HEK293 (cell line): Measurements from ENCODE around the gene OR52K1.

Experiments used
- SETDB1 ChIP-seq: IDR thresholded peaks from one replicate; pipeline ENCODE4 v1.6.1; 2017; ENCODE audit warnings: mild to moderate bottlenecking, low read length, moderate library complexity, mixed read lengths; ENCODE audit not compliant: insufficient read length
- ZNF132 ChIP-seq: fragments of 450-650 bp; formaldehyde crosslinking; IDR thresholded peaks from 2 replicates; pipeline ENCODE4 v1.5.1; 2017; ENCODE audit warnings: missing biosample characterization, missing genetic modification characterization, borderline replicate concordance
- ZNF302 ChIP-seq: fragments of 450-650 bp; formaldehyde crosslinking; IDR thresholded peaks from 2 replicates; pipeline ENCODE4 v1.5.1; 2016; ENCODE audit warnings: missing biosample characterization, missing genetic modification characterization, low read depth
- ZNF350 ChIP-seq: fragments of 450-650 bp; formaldehyde crosslinking; IDR thresholded peaks from 2 replicates; pipeline ENCODE4 v1.5.0; 2017; ENCODE audit warnings: missing biosample characterization, mild to moderate bottlenecking, missing genetic modification characterization
- ZNF366 ChIP-seq: fragments of 450-650 bp; formaldehyde crosslinking; conservative IDR thresholded peaks from 2 replicates; pipeline ENCODE4 v1.5.1; 2016; ENCODE audit warnings: missing biosample characterization, missing genetic modification characterization
- ZNF621 ChIP-seq: fragments of 450-650 bp; formaldehyde crosslinking; IDR thresholded peaks from 2 replicates; pipeline ENCODE4 v1.5.1; 2017; ENCODE audit warnings: missing biosample characterization, missing genetic modification characterization
- ZNF843 ChIP-seq: fragments of 450-650 bp; formaldehyde crosslinking; IDR thresholded peaks from 2 replicates; pipeline ENCODE4 v1.5.1; 2016; ENCODE audit warnings: missing biosample characterization, missing genetic modification characterization
- TF ChIP-seq, protein P1 (sequence below): fragments of 450-650 bp; formaldehyde crosslinking; IDR thresholded peaks from 2 replicates; pipeline ENCODE4 v1.5.1; 2016; ENCODE audit warnings: missing biosample characterization, missing genetic modification characterization

DNA sequence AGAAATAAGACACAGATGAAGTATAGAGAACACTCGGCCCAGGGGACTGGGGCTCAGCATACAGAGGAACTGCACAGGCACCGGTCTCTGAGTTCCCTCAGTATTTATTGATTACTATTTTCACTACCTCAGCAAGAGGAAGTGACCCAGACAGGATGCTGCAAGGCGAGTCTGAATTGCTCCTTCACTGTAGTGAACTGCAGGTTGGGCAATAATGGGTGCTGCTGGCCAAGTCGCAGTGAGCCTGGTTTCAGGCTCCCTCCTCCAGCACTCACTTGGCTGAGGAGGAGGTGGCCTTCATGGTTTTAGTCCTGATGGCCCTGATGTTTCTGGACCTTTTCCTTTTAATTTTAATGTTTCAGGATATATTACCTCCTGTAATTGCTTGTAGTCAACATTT is 22.9 kb upstream of the OR52K1 start:
- no peak for TF ChIP-seq ZNF302
- TF ChIP-seq, protein P1, sequence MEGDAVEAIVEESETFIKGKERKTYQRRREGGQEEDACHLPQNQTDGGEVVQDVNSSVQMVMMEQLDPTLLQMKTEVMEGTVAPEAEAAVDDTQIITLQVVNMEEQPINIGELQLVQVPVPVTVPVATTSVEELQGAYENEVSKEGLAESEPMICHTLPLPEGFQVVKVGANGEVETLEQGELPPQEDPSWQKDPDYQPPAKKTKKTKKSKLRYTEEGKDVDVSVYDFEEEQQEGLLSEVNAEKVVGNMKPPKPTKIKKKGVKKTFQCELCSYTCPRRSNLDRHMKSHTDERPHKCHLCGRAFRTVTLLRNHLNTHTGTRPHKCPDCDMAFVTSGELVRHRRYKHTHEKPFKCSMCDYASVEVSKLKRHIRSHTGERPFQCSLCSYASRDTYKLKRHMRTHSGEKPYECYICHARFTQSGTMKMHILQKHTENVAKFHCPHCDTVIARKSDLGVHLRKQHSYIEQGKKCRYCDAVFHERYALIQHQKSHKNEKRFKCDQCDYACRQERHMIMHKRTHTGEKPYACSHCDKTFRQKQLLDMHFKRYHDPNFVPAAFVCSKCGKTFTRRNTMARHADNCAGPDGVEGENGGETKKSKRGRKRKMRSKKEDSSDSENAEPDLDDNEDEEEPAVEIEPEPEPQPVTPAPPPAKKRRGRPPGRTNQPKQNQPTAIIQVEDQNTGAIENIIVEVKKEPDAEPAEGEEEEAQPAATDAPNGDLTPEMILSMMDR (tag by site-specific recombination), result no peak
- no peak for TF ChIP-seq ZNF366
- no peak for TF ChIP-seq ZNF621 (tag by site-specific recombination)
- TF ChIP-seq ZNF843, result no peak
- TF ChIP-seq ZNF132 (tag by site-specific recombination), result no peak
- no peak for TF ChIP-seq ZNF350
- TF ChIP-seq SETDB1, result no peak
